ENCODE data around the gene GALNT13.

GALNT13 gene

GRCh38 chr2:154194909-154195643, 323.4 kb downstream of the GALNT13 start:
- intact Hi-C loops (cut with DNase I), result no loop called here
- no peak for DNase-seq

GRCh38 chr2:154195644-154196195, 324.0 kb downstream of the GALNT13 start:
- DNase-seq, result no peak
- intact Hi-C loops (cut with DNase I), result no loop called here

GRCh38 chr2:154198866-154199265, 327.1 kb downstream of the GALNT13 start:
- DNase-seq, result no peak
- intact Hi-C loops (cut with DNase I), result no loop called here

- intact Hi-C loops (cut with DNase I), result no loop called here
- DNase-seq, result no peak
Observed at GRCh38 chr2:154203206-154203605, 331.5 kb downstream of the GALNT13 start.

- intact Hi-C loops (cut with DNase I), result no loop called here
- DNase-seq, result no peak
Observed at GRCh38 chr2:154203902-154204301, 332.2 kb downstream of the GALNT13 start.

- intact Hi-C loops (cut with DNase I), result no loop called here
- no peak for DNase-seq
Observed at GRCh38 chr2:154207288-154208047, 335.7 kb downstream of the GALNT13 start.

GRCh38 chr2:154223726-154224125, 352.0 kb downstream of the GALNT13 start:
- intact Hi-C loops (cut with DNase I), result no loop called here
- DNase-seq, result no peak

GRCh38 chr2:154226931-154227330, 355.2 kb downstream of the GALNT13 start:
- intact Hi-C loops (cut with DNase I), result no loop called here
- DNase-seq, result peak in 14 of 42 donors; percentile 3 to 53 (median 22)

- no peak for DNase-seq
- intact Hi-C loops (cut with DNase I), result no loop called here
Observed at GRCh38 chr2:154228566-154229280, 357.0 kb downstream of the GALNT13 start.

- intact Hi-C loops (cut with DNase I), result no loop called here
- no peak for DNase-seq
Observed at GRCh38 chr2:154229966-154230365, 358.2 kb downstream of the GALNT13 start.

- intact Hi-C loops (cut with DNase I), result no loop called here
- DNase-seq, result no peak
Observed at GRCh38 chr2:154231021-154231420, 359.3 kb downstream of the GALNT13 start.

GRCh38 chr2:154233231-154233630, 361.5 kb downstream of the GALNT13 start:
- DNase-seq, result no peak
- intact Hi-C loops (cut with DNase I), result no loop called here

- no peak for DNase-seq
- intact Hi-C loops (cut with DNase I), result no loop called here
Observed at GRCh38 chr2:154238252-154238651, 366.5 kb downstream of the GALNT13 start.

GRCh38 chr2:154240316-154240715, 368.6 kb downstream of the GALNT13 start:
- no peak for DNase-seq
- intact Hi-C loops (cut with DNase I), result no loop called here

- DNase-seq, result no peak
- intact Hi-C loops (cut with DNase I), result no loop called here
Observed at GRCh38 chr2:154240921-154241379, 369.2 kb downstream of the GALNT13 start.

GRCh38 chr2:154242687-154243086, 371.0 kb downstream of the GALNT13 start:
- intact Hi-C loops (cut with DNase I), result no loop called here
- DNase-seq, result no peak

- intact Hi-C loops (cut with DNase I), result no loop called here
- no peak for DNase-seq
Observed at GRCh38 chr2:154243685-154244084, 372.0 kb downstream of the GALNT13 start.

- DNase-seq, result no peak
- intact Hi-C loops (cut with DNase I), result no loop called here
Observed at GRCh38 chr2:154244932-154245331, 373.2 kb downstream of the GALNT13 start.

GRCh38 chr2:154247503-154247902, 375.8 kb downstream of the GALNT13 start:
- intact Hi-C loops (cut with DNase I), result no loop called here
- no peak for DNase-seq

GRCh38 chr2:154256136-154256535, 384.4 kb downstream of the GALNT13 start:
- intact Hi-C loops (cut with DNase I), result no loop called here
- DNase-seq, result no peak

All from head of caudate nucleus (tissue), 42 donors.